DND-41 (cell line): ENCODE measurements around the gene SLIT1.

ENCODE experiments used
- ATAC-seq: fragments of 200-7000 bp; cut with Tn5 transposase; 3 replicates; pipeline ENCODE4 v1.9.1; 2021; ENCODE audit warnings: low read depth; ENCODE audit not compliant: insufficient read depth
- DNase-seq: peaks from one replicate; pipeline ENCODE4 v3.0.0-alpha.2; 2020
- H2AFZ ChIP-seq: 2 replicates; pipeline ENCODE4 v1.6.0; 2012; ENCODE audit warnings: low read depth, low read length
- H3K27ac ChIP-seq: 2 replicates; pipeline ENCODE4 v1.5.1; 2012; ENCODE audit warnings: low read length, inconsistent platforms
- H3K27me3 ChIP-seq: fragments of 200-600 bp; sonication (generic); 2 replicates; pipeline ENCODE4 v1.6.0; 2012; ENCODE audit warnings: low read length, mild to moderate bottlenecking, inconsistent platforms; ENCODE audit not compliant: insufficient read depth, poor library complexity
- H3K36me3 ChIP-seq: 2 replicates; pipeline ENCODE4 v1.5.1; 2012; ENCODE audit warnings: low read length, inconsistent platforms; ENCODE audit not compliant: insufficient read depth
- H3K4me1 ChIP-seq: 2 replicates; pipeline ENCODE4 v1.5.1; 2012; ENCODE audit warnings: mild to moderate bottlenecking, low read length; ENCODE audit not compliant: insufficient read depth
- H3K4me2 ChIP-seq: 2 replicates; pipeline ENCODE4 v1.6.0; 2012; ENCODE audit warnings: mild to moderate bottlenecking, moderate library complexity, low read length, inconsistent platforms; ENCODE audit not compliant: insufficient read depth
- H3K4me3 ChIP-seq, 2 experiments: fragments of 200-600 bp in 1 of 2; shearing (Covaris generic) in 1 of 2; 2 replicates each; pipeline ENCODE4 v1.5.1; 2012 to 2016; ENCODE audit warnings: inconsistent platforms in 2 of 2, low read length in 2 of 2, mild to moderate bottlenecking in 2 of 2, low read depth in 1 of 2, moderate library complexity in 1 of 2
- H3K79me2 ChIP-seq: 2 replicates; pipeline ENCODE4 v1.6.0; 2012; ENCODE audit warnings: low read length, inconsistent platforms; ENCODE audit not compliant: insufficient read depth
- H3K9ac ChIP-seq: 2 replicates; pipeline ENCODE4 v1.6.0; 2012; ENCODE audit warnings: low read depth, mild to moderate bottlenecking, inconsistent platforms, low read length, moderate library complexity
- H3K9me3 ChIP-seq: 2 replicates; pipeline ENCODE4 v1.5.1; 2012; ENCODE audit warnings: low read length, moderate library complexity, mild to moderate bottlenecking, inconsistent platforms; ENCODE audit not compliant: insufficient read depth, severe bottlenecking
- H4K20me1 ChIP-seq: 2 replicates; pipeline ENCODE4 v1.6.0; 2012; ENCODE audit warnings: low read length; ENCODE audit not compliant: insufficient read depth
- CTCF ChIP-seq: IDR thresholded peaks from 2 replicates; pipeline ENCODE4 v1.5.1; 2012; ENCODE audit warnings: borderline replicate concordance, low read length, moderate library complexity, mild to moderate bottlenecking; ENCODE audit not compliant: poor library complexity, severe bottlenecking; ENCODE audit errors: extremely low read depth
- EZH2 ChIP-seq: IDR thresholded peaks from 3 replicates; pipeline ENCODE4 v1.6.1; 2012; ENCODE audit warnings: borderline replicate concordance, low read depth, mild to moderate bottlenecking, moderate library complexity, low read length, inconsistent platforms; ENCODE audit not compliant: severe bottlenecking

The SLIT1 gene

GRCh38 chr10:97050205-97050745, 135.5 kb downstream of the SLIT1 start:
- Histone ChIP-seq H3K36me3 (no peaks in the 10 kb centered on the region), H3K79me2 (no peaks in the 10 kb centered on the region), H3K9me3 (no peaks in the 10 kb centered on the region), H3K27me3 (no peaks in the 10 kb centered on the region), H2AFZ (no peak overlapping the region), H3K27ac (no peak overlapping the region), H3K4me2 (no peak overlapping the region), H4K20me1 (no peaks in the 10 kb centered on the region), H3K4me3 (no peak overlapping the region), H3K4me1 (no peaks in the 10 kb centered on the region), H3K9ac (no peak overlapping the region)
- DNase-seq = no peak
- ATAC-seq = no peak
- TF ChIP-seq EZH2 = no peak
- TF ChIP-seq CTCF = no peak

DNA sequence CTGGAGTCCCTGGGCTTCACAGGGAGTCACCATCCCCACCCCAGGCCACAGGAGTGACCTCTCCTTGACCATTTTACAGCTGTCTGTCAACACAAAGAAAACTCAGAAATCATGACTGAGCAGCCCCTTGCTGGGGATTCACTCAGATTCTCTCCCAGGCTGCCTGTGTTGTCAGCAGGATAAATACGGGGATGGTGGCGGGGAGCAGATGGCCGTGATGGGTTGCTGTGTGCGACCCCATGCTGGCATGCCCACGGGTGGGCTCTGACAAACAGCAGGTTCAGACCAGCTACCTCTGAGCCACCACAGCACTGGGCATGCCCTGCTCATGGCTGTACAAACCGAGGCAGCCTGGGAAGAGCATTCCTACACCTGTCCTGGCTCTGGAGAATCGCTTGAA, 136.1 kb downstream of the SLIT1 start:
- DNase-seq = no peak
- H3K4me2 ChIP-seq = no peak overlapping the region
- H3K4me3 ChIP-seq = no peak overlapping the region
- no peak overlapping the region for H3K9ac ChIP-seq
- H2AFZ ChIP-seq = no peak overlapping the region
- TF ChIP-seq CTCF (no peak), EZH2 (no peak)
- no peaks in the 10 kb centered on the region for H4K20me1 ChIP-seq
- no peaks in the 10 kb centered on the region for H3K9me3 ChIP-seq
- H3K4me1 ChIP-seq = no peaks in the 10 kb centered on the region
- H3K36me3 ChIP-seq = no peaks in the 10 kb centered on the region
- H3K27ac ChIP-seq = no peak overlapping the region
- no peak for ATAC-seq
- no peaks in the 10 kb centered on the region for H3K27me3 ChIP-seq
- H3K79me2 ChIP-seq = no peaks in the 10 kb centered on the region

DNA sequence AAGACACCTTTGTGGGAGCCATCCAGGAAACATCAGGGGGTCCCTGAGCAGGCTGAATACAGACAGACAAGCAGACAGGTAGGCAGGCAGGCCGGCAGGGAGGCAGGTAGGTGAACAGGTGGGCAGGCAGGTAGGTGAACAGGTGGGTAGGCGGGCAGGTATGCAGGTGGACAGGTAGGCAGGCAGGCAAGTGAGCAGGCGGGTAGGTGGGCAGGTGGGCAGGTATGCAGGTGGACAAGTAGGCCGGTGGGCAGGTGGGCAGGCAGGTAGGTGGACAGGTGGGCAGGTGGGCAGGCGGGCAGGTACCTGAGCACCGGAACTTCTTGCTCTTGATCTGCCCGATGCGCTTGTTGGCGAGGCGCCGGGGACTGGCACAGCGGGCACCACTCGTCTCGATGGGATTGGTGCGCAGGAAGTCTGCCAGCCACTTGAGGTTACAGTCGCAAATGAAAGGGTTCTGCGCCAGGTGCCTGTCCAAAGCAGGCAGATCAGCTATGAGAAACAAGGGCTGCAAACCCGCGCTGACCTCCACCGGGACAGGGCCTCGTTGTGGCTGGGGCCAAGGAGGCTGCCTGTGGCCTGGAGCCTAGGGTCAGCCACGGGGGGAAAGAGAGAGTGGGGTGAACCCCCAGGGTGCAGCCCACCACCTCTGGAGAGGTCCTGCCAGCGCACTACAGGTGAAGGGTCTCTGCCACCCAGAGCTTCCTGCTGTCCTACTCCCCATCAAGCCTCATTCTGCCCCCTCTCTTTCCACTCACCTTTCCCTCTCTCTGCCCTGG, 136.9 kb downstream of the SLIT1 start:
- Histone ChIP-seq H3K9ac (no peak overlapping the region), H2AFZ (no peak overlapping the region), H3K4me2 (no peak overlapping the region), H3K79me2 (no peaks in the 10 kb centered on the region), H3K9me3 (no peaks in the 10 kb centered on the region), H3K36me3 (no peaks in the 10 kb centered on the region), H4K20me1 (no peaks in the 10 kb centered on the region), H3K4me1 (no peaks in the 10 kb centered on the region), H3K4me3 (no peak overlapping the region), H3K27ac (no peak overlapping the region), H3K27me3 (no peaks in the 10 kb centered on the region)
- ATAC-seq = no peak
- TF ChIP-seq CTCF (no peak), EZH2 (no peak)
- DNase-seq = no peak
